Progenitor cell of endocrine pancreas (in vitro differentiated cells): Measurements from ENCODE around the gene MGST1. TPM values are rescaled to one million over a fixed set of nuclear protein-coding genes. Genes with fewer than 3 reads are reported as not detected.
"Not testable (repeated sequence)": the region's sequence is repeated elsewhere in the genome, so short reads cannot be mapped to it uniquely, and the experiment has no call there.

Source experiments
- DNase-seq: peaks from one replicate; pipeline ENCODE4 v3.0.0; 2021; ENCODE audit warnings: low spot score; ENCODE audit not compliant: unreplicated experiment
- H3K27ac Mint-ChIP-seq: 2 replicates; pipeline ENCODE4 v1.8.0; 2021; ENCODE audit warnings: mild to moderate bottlenecking, moderate library complexity, mixed read lengths
- H3K27me3 Mint-ChIP-seq: 2 replicates; pipeline ENCODE4 v1.8.0; 2021; ENCODE audit warnings: mixed read lengths
- H3K36me3 Mint-ChIP-seq: 2 replicates; pipeline ENCODE4 v1.8.0; 2022; ENCODE audit warnings: mixed read lengths; ENCODE audit not compliant: insufficient read depth
- H3K4me1 Mint-ChIP-seq: 2 replicates; pipeline ENCODE4 v1.8.0; 2021; ENCODE audit warnings: low read depth, mixed read lengths
- H3K4me3 Mint-ChIP-seq: 2 replicates; pipeline ENCODE4 v1.8.0; 2021; ENCODE audit warnings: low read depth, mild to moderate bottlenecking, moderate library complexity, mixed read lengths
- H3K9me3 Mint-ChIP-seq: 2 replicates; pipeline ENCODE4 v1.8.0; 2021; ENCODE audit warnings: low read depth, mixed read lengths
- total RNA-seq: library from RNA; stranded (reverse); gene quantifications from 2 replicates; pipeline ENCODE4 v1.2.1, GENCODE V29; 2021
- TF ChIP-seq, protein P1 (sequence below): fragments of 200-600 bp; sonication (generic); IDR thresholded peaks from one replicate; pipeline ENCODE4 v1.5.0; 2021; ENCODE audit warnings: antibody characterized with exemption, mild to moderate bottlenecking; ENCODE audit not compliant: unreplicated experiment

The MGST1 gene
- total RNA-seq, 1 donor from 2014 or later = 198 TPM

DNA sequence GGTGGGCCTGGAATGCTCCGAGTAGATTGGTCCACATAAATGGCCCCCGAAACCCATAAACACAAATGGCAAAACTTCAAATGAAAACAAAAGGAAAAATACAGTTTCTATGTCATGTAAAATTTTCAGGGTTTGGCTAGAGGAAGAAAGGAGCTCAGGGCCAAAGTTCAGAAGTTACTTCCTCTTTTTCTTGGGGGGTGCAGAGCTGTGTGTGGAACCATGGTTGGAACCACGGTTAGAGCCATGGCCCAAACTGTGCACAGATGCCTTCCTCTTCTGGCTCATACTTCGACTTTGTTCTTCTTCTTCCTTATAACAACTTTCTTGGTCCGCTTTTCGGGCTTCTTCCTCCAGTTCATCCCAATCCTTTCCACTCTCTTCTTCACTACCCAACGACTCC lies 51.7 kb downstream of the MGST1 start:
- H3K4me1 Mint-ChIP-seq = no peaks in the 10 kb centered on the region
- no peak for DNase-seq
- no peaks in the 10 kb centered on the region for H3K27me3 Mint-ChIP-seq
- TF ChIP-seq, protein P1, sequence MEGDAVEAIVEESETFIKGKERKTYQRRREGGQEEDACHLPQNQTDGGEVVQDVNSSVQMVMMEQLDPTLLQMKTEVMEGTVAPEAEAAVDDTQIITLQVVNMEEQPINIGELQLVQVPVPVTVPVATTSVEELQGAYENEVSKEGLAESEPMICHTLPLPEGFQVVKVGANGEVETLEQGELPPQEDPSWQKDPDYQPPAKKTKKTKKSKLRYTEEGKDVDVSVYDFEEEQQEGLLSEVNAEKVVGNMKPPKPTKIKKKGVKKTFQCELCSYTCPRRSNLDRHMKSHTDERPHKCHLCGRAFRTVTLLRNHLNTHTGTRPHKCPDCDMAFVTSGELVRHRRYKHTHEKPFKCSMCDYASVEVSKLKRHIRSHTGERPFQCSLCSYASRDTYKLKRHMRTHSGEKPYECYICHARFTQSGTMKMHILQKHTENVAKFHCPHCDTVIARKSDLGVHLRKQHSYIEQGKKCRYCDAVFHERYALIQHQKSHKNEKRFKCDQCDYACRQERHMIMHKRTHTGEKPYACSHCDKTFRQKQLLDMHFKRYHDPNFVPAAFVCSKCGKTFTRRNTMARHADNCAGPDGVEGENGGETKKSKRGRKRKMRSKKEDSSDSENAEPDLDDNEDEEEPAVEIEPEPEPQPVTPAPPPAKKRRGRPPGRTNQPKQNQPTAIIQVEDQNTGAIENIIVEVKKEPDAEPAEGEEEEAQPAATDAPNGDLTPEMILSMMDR = no peak
- H3K9me3 Mint-ChIP-seq = peaks cover 24% of the 10 kb centered on the region
- no peak overlapping the region for H3K27ac Mint-ChIP-seq
- peaks cover 18% of the 10 kb centered on the region for H3K36me3 Mint-ChIP-seq
- no peak overlapping the region for H3K4me3 Mint-ChIP-seq

DNA sequence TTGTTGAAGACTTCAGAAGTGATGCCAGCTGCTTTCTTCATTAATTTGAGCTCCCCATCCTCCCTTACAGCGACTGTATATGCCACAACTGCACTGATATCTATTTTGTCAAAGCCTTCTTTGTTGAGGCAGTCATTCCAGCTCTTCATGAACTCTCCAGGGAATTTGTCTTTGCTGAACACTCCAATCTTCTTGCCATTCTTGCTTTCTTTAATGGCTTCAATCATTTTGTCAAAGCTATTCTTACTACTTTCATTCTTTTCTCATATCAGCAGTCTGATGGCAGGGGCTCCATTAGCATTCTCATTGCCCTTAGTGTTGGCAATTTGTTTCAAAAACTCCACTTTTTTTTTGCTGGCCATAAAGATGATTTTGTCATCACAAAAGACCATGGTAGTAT lies 54.4 kb downstream of the MGST1 start:
- not testable (repeated sequence) for H3K36me3 Mint-ChIP-seq, DNase-seq, H3K27ac Mint-ChIP-seq, H3K27me3 Mint-ChIP-seq, H3K4me1 Mint-ChIP-seq, H3K4me3 Mint-ChIP-seq
- peaks cover 12% of the 10 kb centered on the region for H3K9me3 Mint-ChIP-seq

DNA sequence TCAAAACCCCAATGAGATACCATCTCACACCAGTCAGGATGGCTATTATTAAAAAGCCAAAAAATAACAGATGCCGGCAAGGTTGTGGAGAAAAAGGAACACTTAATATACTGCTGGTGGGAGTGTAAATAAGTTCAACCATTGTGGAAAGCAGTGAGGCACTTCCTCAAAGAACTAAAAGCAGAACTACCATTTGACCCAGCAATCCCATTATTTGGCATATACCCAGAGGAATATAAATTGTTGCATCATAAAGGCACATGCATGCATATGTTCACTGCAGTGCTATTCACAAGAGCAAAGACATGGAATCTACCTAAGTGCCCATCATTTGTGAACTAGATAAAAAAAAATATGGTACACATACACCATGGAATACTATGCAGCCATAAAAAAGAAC lies 59.9 kb downstream of the MGST1 start:
- Mint-ChIP-seq H3K4me3 (no peak overlapping the region), H3K9me3 (peaks cover 20% of the 10 kb centered on the region), H3K4me1 (no peaks in the 10 kb centered on the region), H3K27me3 (no peaks in the 10 kb centered on the region), H3K36me3 (peaks cover 6% of the 10 kb centered on the region), H3K27ac (no peak overlapping the region)
- DNase-seq = no peak
- TF ChIP-seq, protein P1 = no peak

Other genes with a start within 250 kb of the MGST1 start
- not detected in 2 replicates for gene SLC15A5, start 70.0 kb upstream of the MGST1 start, total RNA-seq